SK-N-SH (cell line): ENCODE data around the gene IFT122.

ENCODE experiments used
- CTCF ChIP-seq: fragments of 200-600 bp; sonication (generic); IDR thresholded peaks from 2 replicates; pipeline ENCODE4 v1.6.1; 2017; ENCODE audit warnings: antibody characterized with exemption, mild to moderate bottlenecking, moderate library complexity
- EZH2phosphoT487 ChIP-seq: fragments of 200-600 bp; sonication (generic); IDR thresholded peaks from 2 replicates; pipeline ENCODE4 v1.6.1; 2017; ENCODE audit warnings: low read depth, mixed run types, mild to moderate bottlenecking, antibody characterized with exemption, moderate library complexity, borderline replicate concordance
- GABPA ChIP-seq: IDR thresholded peaks from 2 replicates; pipeline ENCODE4 v1.4.0; 2012; ENCODE audit warnings: low read depth, mild to moderate bottlenecking
- JUND ChIP-seq: IDR thresholded peaks from 2 replicates; pipeline ENCODE4 v1.4.0; 2012
- NFIC ChIP-seq: IDR thresholded peaks from 2 replicates; pipeline ENCODE4 v1.4.0; 2012; ENCODE audit warnings: borderline replicate concordance
- NRF1 ChIP-seq: IDR thresholded peaks from 2 replicates; pipeline ENCODE4 v1.6.1; 2012; ENCODE audit warnings: low read depth, mild to moderate bottlenecking, low read length
- POLR2AphosphoS5 ChIP-seq: IDR thresholded peaks from 2 replicates; pipeline ENCODE4 v1.6.1; 2012; ENCODE audit warnings: low read depth, low read length
- RFX5 ChIP-seq: IDR thresholded peaks from 2 replicates; pipeline ENCODE4 v1.6.1; 2012; ENCODE audit warnings: mild to moderate bottlenecking, improper control_type of control experiment, low read length
- TAF1 ChIP-seq: IDR thresholded peaks from 2 replicates; pipeline ENCODE4 v1.6.1; 2012; ENCODE audit warnings: low read depth, mild to moderate bottlenecking, low read length, moderate library complexity, borderline replicate concordance
- TEAD4 ChIP-seq: IDR thresholded peaks from 2 replicates; pipeline ENCODE4 v1.4.0; 2012; ENCODE audit warnings: mild to moderate bottlenecking, borderline replicate concordance; ENCODE audit not compliant: insufficient read depth
- YY1 ChIP-seq: IDR thresholded peaks from 2 replicates; pipeline ENCODE4 v1.4.0; 2012; ENCODE audit warnings: low read depth, mild to moderate bottlenecking
- ZBTB33 ChIP-seq: IDR thresholded peaks from 2 replicates; pipeline ENCODE4 v1.4.0; 2012; ENCODE audit warnings: low read depth, borderline replicate concordance

- TF ChIP-seq CTCF (no peak), POLR2AphosphoS5 (no peak), RFX5 (no peak), GABPA (no peak), ZBTB33 (no peak), NRF1 (no peak), TAF1 (no peak), TEAD4 (no peak), EZH2phosphoT487 (no peak), NFIC (no peak), YY1 (no peak), JUND (no peak)
Measured at GRCh38 chr3:129434140-129434539, 5.9 kb upstream of the IFT122 start.
